C4-2B (cell line): ENCODE results near the gene NRXN3.

Source experiments
- H3K27ac ChIP-seq: fragments of 450-650 bp; 2 replicates; pipeline ENCODE4 v1.5.1; 2017
- CTCF ChIP-seq: fragments of 450-650 bp; conservative IDR thresholded peaks from 2 replicates; pipeline ENCODE4 v1.5.1; 2017; ENCODE audit warnings: mild to moderate bottlenecking
- ZFX ChIP-seq: fragments of 450-650 bp; IDR thresholded peaks from 2 replicates; pipeline ENCODE4 v1.6.1; 2017

Gene NRXN3

GRCh38 chr14:78355109-78355508 is 184.9 kb downstream of the NRXN3 start:
- no peak for TF ChIP-seq ZFX
- no peak overlapping the region for H3K27ac ChIP-seq

GRCh38 chr14:78356391-78356790 is 186.2 kb downstream of the NRXN3 start:
- no peak overlapping the region for H3K27ac ChIP-seq
- TF ChIP-seq ZFX = no peak
- no peak for TF ChIP-seq CTCF

- TF ChIP-seq ZFX (no peak), CTCF (no peak)
- H3K27ac ChIP-seq = no peak overlapping the region
These were observed 188.4 kb downstream of the NRXN3 start for GRCh38 chr14:78358591-78358990.

- H3K27ac ChIP-seq = no peak overlapping the region
- TF ChIP-seq ZFX (no peak), CTCF (no peak)
These were observed 189.4 kb downstream of the NRXN3 start for GRCh38 chr14:78359581-78359980.

- no peak overlapping the region for H3K27ac ChIP-seq
- TF ChIP-seq ZFX (no peak), CTCF (no peak)
These were observed 192.8 kb downstream of the NRXN3 start for GRCh38 chr14:78363008-78363407.

- TF ChIP-seq CTCF (no peak), ZFX (no peak)
- no peak overlapping the region for H3K27ac ChIP-seq
These were observed 197.2 kb downstream of the NRXN3 start for GRCh38 chr14:78367355-78367754.

GRCh38 chr14:78383060-78383459 is 212.9 kb downstream of the NRXN3 start:
- TF ChIP-seq CTCF (no peak), ZFX (no peak)
- no peak overlapping the region for H3K27ac ChIP-seq

GRCh38 chr14:78398216-78398615 is 228.0 kb downstream of the NRXN3 start:
- TF ChIP-seq CTCF (no peak), ZFX (no peak)

More at GRCh38 chr14:78398216-78398615, 228.0 kb downstream of the NRXN3 start:
- no peak overlapping the region for H3K27ac ChIP-seq
